ENCODE measurements around the gene DNAJC13. TPM values are rescaled to one million over a fixed set of nuclear protein-coding genes. Genes with fewer than 3 reads are reported as not detected.

Gene DNAJC13
- total and polyA plus RNA-seq, 2 donors (not counting 1 experiment from before 2014, with no cell fraction given), result 9.7 to 51.1 TPM

- Histone ChIP-seq H3K4me3 (ENCODE audit: control extremely low read depth in 1 of 5, extremely low read depth in 1 of 5, insufficient read depth in 1 of 5, low read depth in 2 of 5, low read length in 4 of 5) (peak overlapping the region in 3 of 5 experiments; percentile 91 to 96 (median 93)), H2AFZ (ENCODE audit: insufficient read depth, low read depth, low read length, poor library complexity, severe bottlenecking) (peak overlapping the region; percentile 87), H3K4me2 (replicated peaks; ENCODE audit: low read depth, low read length, poor library complexity, severe bottlenecking) (peak overlapping the region; percentile 84), H3K9ac (ENCODE audit: low read length) (peak overlapping the region; percentile 91), H3K27me3 (replicated peaks in 1 of 4; ENCODE audit: control extremely low read depth in 1 of 4, control insufficient read depth in 3 of 4, insufficient read depth in 4 of 4, low read length in 3 of 4) (no peaks in the 10 kb centered on the region), H3K4me1 (ENCODE audit: control insufficient read depth in 2 of 2, insufficient read depth in 2 of 2, low read length in 2 of 2) (peaks cover 12 to 13% of the 10 kb centered on the region in 2 donors), H3K9me3 (ENCODE audit: control extremely low read depth in 1 of 3, control insufficient read depth in 2 of 3, insufficient read depth in 1 of 3, low read length in 2 of 3) (no peaks in the 10 kb centered on the region), H4K20me1 (ENCODE audit: control insufficient read depth, insufficient read depth, low read length, poor library complexity, severe bottlenecking) (no peaks in the 10 kb centered on the region), H3K36me3 (replicated peaks in 1 of 2; ENCODE audit: control extremely low read depth in 1 of 2, control insufficient read depth in 1 of 2, extremely low read depth in 1 of 2, insufficient read depth in 2 of 2, low read length in 1 of 2) (no peaks in the 10 kb centered on the region), H3K79me2 (ENCODE audit: control insufficient read depth, insufficient read depth, low read length) (peaks cover 61% of the 10 kb centered on the region), H3K27ac (ENCODE audit: low read length in 2 of 2) (no peak overlapping the region)
- H3K9me3 Mint-ChIP-seq (ENCODE audit: insufficient read depth), result no peaks in the 10 kb centered on the region
- ChIA-PET POLR2A (no interaction called here), CTCF (interaction anchor here (0.9 kb wide), 1 partner anchor 59 kb away, joined by 3 read pairs; no protein-coding TSS in a partner anchor)
- H3K4me3 Mint-ChIP-seq, result peak overlapping the region; percentile 54
- no peaks in the 10 kb centered on the region for H3K27me3 Mint-ChIP-seq
- peaks cover 35% of the 10 kb centered on the region for H3K4me1 Mint-ChIP-seq
- H3K27ac Mint-ChIP-seq, result peak overlapping the region; percentile 61
- intact Hi-C loops (cut with micrococcal nuclease), result loop anchor here (1.0 to 10.0 kb wide), 6 partner anchors 243 to 1836 kb away; partner anchors contain the start of genes ASTE1, ATP2C1, NEK11 and PIK3R4
- ATAC-seq (ENCODE audit: low read depth) (no peak), DNase-seq (no peak)
- WGBS (ENCODE audit: insufficient coverage), result no CpG with 5 or more reads among the region's 4 CpGs
- TF ChIP-seq CTCF (IDR thresholded peaks at IDR 0.05), result no peak
- no peak for TF ChIP-seq EZH2 (IDR thresholded peaks at IDR 0.05; ENCODE audit: borderline replicate concordance, insufficient read depth, low read depth, low read length, poor library complexity, severe bottlenecking)
These were observed 1.6 kb downstream of the DNAJC13 start for GRCh38 chr3:132418916-132419315.

- H3K9me3 Mint-ChIP-seq (ENCODE audit: insufficient read depth), result no peaks in the 10 kb centered on the region
- no peaks in the 10 kb centered on the region for H4K20me1 ChIP-seq (ENCODE audit: control insufficient read depth, insufficient read depth, low read length, poor library complexity, severe bottlenecking)
- DNase-seq, result no peak
- peaks cover 34% of the 10 kb centered on the region for H3K4me1 Mint-ChIP-seq
- ChIA-PET POLR2A (no interaction called here), CTCF (no interaction called here)
- no peak overlapping the region for H3K27ac ChIP-seq (ENCODE audit: low read length in 2 of 2)
- intact Hi-C loops (cut with micrococcal nuclease), result no loop called here
- H3K9me3 ChIP-seq (ENCODE audit: control extremely low read depth in 1 of 3, control insufficient read depth in 2 of 3, insufficient read depth in 1 of 3, low read length in 2 of 3), result no peaks in the 10 kb centered on the region
- no peaks in the 10 kb centered on the region for H3K27me3 ChIP-seq (replicated peaks in 1 of 4; ENCODE audit: control extremely low read depth in 1 of 4, control insufficient read depth in 3 of 4, insufficient read depth in 4 of 4, low read length in 3 of 4)
- no peaks in the 10 kb centered on the region for H3K36me3 ChIP-seq (replicated peaks in 1 of 2; ENCODE audit: control extremely low read depth in 1 of 2, control insufficient read depth in 1 of 2, extremely low read depth in 1 of 2, insufficient read depth in 2 of 2, low read length in 1 of 2)
- 100% methylated on average over 1 of the region's 4 CpGs for WGBS (ENCODE audit: insufficient coverage)
- no peak for ATAC-seq (ENCODE audit: low read depth)
- no peak overlapping the region for H2AFZ ChIP-seq (ENCODE audit: insufficient read depth, low read depth, low read length, poor library complexity, severe bottlenecking)
- H3K27ac Mint-ChIP-seq, result no peak overlapping the region
- H3K4me1 ChIP-seq (ENCODE audit: control insufficient read depth in 2 of 2, insufficient read depth in 2 of 2, low read length in 2 of 2), result peaks cover 7 to 8% of the 10 kb centered on the region in 2 donors
- no peak overlapping the region for H3K4me3 Mint-ChIP-seq
- H3K9ac ChIP-seq (ENCODE audit: low read length), result no peak overlapping the region
- H3K27me3 Mint-ChIP-seq, result no peaks in the 10 kb centered on the region
- no peak overlapping the region for H3K4me2 ChIP-seq (replicated peaks; ENCODE audit: low read depth, low read length, poor library complexity, severe bottlenecking)
- no peak for TF ChIP-seq EZH2 (IDR thresholded peaks at IDR 0.05; ENCODE audit: borderline replicate concordance, insufficient read depth, low read depth, low read length, poor library complexity, severe bottlenecking)
- no peak for TF ChIP-seq CTCF (IDR thresholded peaks at IDR 0.05)
- H3K4me3 ChIP-seq (ENCODE audit: control extremely low read depth in 1 of 5, extremely low read depth in 1 of 5, insufficient read depth in 1 of 5, low read depth in 2 of 5, low read length in 4 of 5), result no peak overlapping the region
- peaks cover 78% of the 10 kb centered on the region for H3K79me2 ChIP-seq (ENCODE audit: control insufficient read depth, insufficient read depth, low read length)
These were observed 4.5 kb downstream of the DNAJC13 start for GRCh38 chr3:132421832-132422231.
